Hindlimb muscle (tissue), 1 donor: ENCODE results near the gene PRSS57. TPM values are rescaled to one million over a fixed set of nuclear protein-coding genes. Genes with fewer than 3 reads are reported as not detected.

ENCODE experiments used
- polyA plus RNA-seq: library from polyadenylated mRNA; unstranded; fragments of 120-200 nt; gene quantifications from one replicate; pipeline ENCODE4 v1.2.1, GENCODE V29; 2013; ENCODE audit not compliant: insufficient read length

Gene PRSS57
- polyA plus RNA-seq, 1 donor: 0.32 TPM

Other genes starting within 250 kb of the PRSS57 start
- gene SHC2, start 234.4 kb downstream of the PRSS57 start, polyA plus RNA-seq: 39.7 TPM
- gene MADCAM1, start 199.0 kb downstream of the PRSS57 start, polyA plus RNA-seq: 11.9 TPM
- gene TPGS1, start 188.0 kb downstream of the PRSS57 start, polyA plus RNA-seq: 10.1 TPM
- gene CDC34, start 163.7 kb downstream of the PRSS57 start, polyA plus RNA-seq: 78.5 TPM
- 0.21 TPM for gene GZMM, start 151.4 kb downstream of the PRSS57 start, polyA plus RNA-seq
- 227 TPM for gene BSG, start 122.9 kb downstream of the PRSS57 start, polyA plus RNA-seq
- gene HCN2, start 105.6 kb downstream of the PRSS57 start, polyA plus RNA-seq: 0.09 TPM
- gene POLRMT, start 61.9 kb downstream of the PRSS57 start, polyA plus RNA-seq: 36.0 TPM
- 0.28 TPM for gene FGF22, start 55.6 kb downstream of the PRSS57 start, polyA plus RNA-seq
- gene RNF126, start 32.2 kb downstream of the PRSS57 start, polyA plus RNA-seq: 32.3 TPM
- gene FSTL3, start 19.1 kb downstream of the PRSS57 start, polyA plus RNA-seq: 17.9 TPM
- gene PALM, start 13.5 kb upstream of the PRSS57 start, polyA plus RNA-seq: 47.0 TPM
- 0.21 TPM for gene MISP, start 55.7 kb upstream of the PRSS57 start, polyA plus RNA-seq
- 127 TPM for gene PTBP1, start 102.0 kb upstream of the PRSS57 start, polyA plus RNA-seq
- gene PLPPR3, start 126.5 kb upstream of the PRSS57 start, polyA plus RNA-seq: not detected
- gene AZU1, start 132.4 kb upstream of the PRSS57 start, polyA plus RNA-seq: 3.2 TPM
- 6.1 TPM for gene PRTN3, start 145.5 kb upstream of the PRSS57 start, polyA plus RNA-seq
- 0.89 TPM for gene ELANE, start 156.9 kb upstream of the PRSS57 start, polyA plus RNA-seq
- 4.1 TPM for gene CFD, start 164.2 kb upstream of the PRSS57 start, polyA plus RNA-seq
- gene MED16, start 197.7 kb upstream of the PRSS57 start, polyA plus RNA-seq: 49.8 TPM
- gene RNU6-9, start 198.0 kb upstream of the PRSS57 start, polyA plus RNA-seq: not detected
- 28.6 TPM for gene R3HDM4, start 217.8 kb upstream of the PRSS57 start, polyA plus RNA-seq
- gene KISS1R, start 221.9 kb upstream of the PRSS57 start, polyA plus RNA-seq: not detected
- 17.3 TPM for gene ARID3A, start 230.6 kb upstream of the PRSS57 start, polyA plus RNA-seq